Peyer's patch (tissue), 4 donors: Measurements from ENCODE around the gene CORO2A.

ENCODE experiments used
- POLR2A ChIP-seq, 2 donors: fragments of 450-650 bp; IDR thresholded peaks; one replicate each; pipeline ENCODE4 v1.5.1; 2017; ENCODE audit warnings: antibody characterized with exemption in 2 of 2, mild to moderate bottlenecking in 2 of 2, moderate library complexity in 2 of 2
- TF ChIP-seq, protein P1 (sequence below), 6 experiments: fragments of 450-650 bp in 4 of 6; fragments of 200-600 bp in 2 of 6; sonication (generic) in 1 of 6; IDR thresholded peaks; one replicate each; pipeline ENCODE4 v1.5.1; 2017 to 2019; ENCODE audit warnings: antibody characterized with exemption in 6 of 6, mild to moderate bottlenecking in 3 of 6, moderate library complexity in 1 of 6

GRCh38 chr9:98135938-98136337 is 56.5 kb downstream of the CORO2A start:
- TF ChIP-seq, protein P1, sequence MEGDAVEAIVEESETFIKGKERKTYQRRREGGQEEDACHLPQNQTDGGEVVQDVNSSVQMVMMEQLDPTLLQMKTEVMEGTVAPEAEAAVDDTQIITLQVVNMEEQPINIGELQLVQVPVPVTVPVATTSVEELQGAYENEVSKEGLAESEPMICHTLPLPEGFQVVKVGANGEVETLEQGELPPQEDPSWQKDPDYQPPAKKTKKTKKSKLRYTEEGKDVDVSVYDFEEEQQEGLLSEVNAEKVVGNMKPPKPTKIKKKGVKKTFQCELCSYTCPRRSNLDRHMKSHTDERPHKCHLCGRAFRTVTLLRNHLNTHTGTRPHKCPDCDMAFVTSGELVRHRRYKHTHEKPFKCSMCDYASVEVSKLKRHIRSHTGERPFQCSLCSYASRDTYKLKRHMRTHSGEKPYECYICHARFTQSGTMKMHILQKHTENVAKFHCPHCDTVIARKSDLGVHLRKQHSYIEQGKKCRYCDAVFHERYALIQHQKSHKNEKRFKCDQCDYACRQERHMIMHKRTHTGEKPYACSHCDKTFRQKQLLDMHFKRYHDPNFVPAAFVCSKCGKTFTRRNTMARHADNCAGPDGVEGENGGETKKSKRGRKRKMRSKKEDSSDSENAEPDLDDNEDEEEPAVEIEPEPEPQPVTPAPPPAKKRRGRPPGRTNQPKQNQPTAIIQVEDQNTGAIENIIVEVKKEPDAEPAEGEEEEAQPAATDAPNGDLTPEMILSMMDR (IDR thresholded peaks at IDR 0.05), result no peak
- TF ChIP-seq POLR2A (IDR thresholded peaks at IDR 0.05), result no peak
